ENCODE data around the gene ASAP2.

Gene ASAP2

GRCh38 chr2:9232886-9233285 is 26.3 kb downstream of the ASAP2 start:
- no peak for DNase-seq

- DNase-seq = no peak
These were observed 28.1 kb downstream of the ASAP2 start for GRCh38 chr2:9234680-9235146.

- DNase-seq = no peak
These were observed 28.8 kb downstream of the ASAP2 start for GRCh38 chr2:9235147-9236044.

GRCh38 chr2:9236045-9236344 is 29.4 kb downstream of the ASAP2 start:
- DNase-seq = no peak

GRCh38 chr2:9236867-9237266 is 30.3 kb downstream of the ASAP2 start:
- DNase-seq = no peak

GRCh38 chr2:9237831-9238230 is 31.2 kb downstream of the ASAP2 start:
- no peak for DNase-seq

- DNase-seq = no peak
These were observed 32.1 kb downstream of the ASAP2 start for GRCh38 chr2:9238591-9239326.

- DNase-seq = no peak
These were observed 33.0 kb downstream of the ASAP2 start for GRCh38 chr2:9239616-9240015.

GRCh38 chr2:9240745-9241144 is 34.1 kb downstream of the ASAP2 start:
- peak; percentile 57 for DNase-seq

- DNase-seq = no peak
These were observed 34.6 kb downstream of the ASAP2 start for GRCh38 chr2:9241233-9241632.

- DNase-seq = no peak
These were observed 36.7 kb downstream of the ASAP2 start for GRCh38 chr2:9243357-9243756.

GRCh38 chr2:9244985-9245544 is 38.5 kb downstream of the ASAP2 start:
- no peak for DNase-seq

GRCh38 chr2:9247177-9247576 is 40.6 kb downstream of the ASAP2 start:
- DNase-seq = no peak

- no peak for DNase-seq
These were observed 41.2 kb downstream of the ASAP2 start for GRCh38 chr2:9247786-9248185.

- DNase-seq = no peak
These were observed 41.8 kb downstream of the ASAP2 start for GRCh38 chr2:9248363-9248762.

GRCh38 chr2:9249020-9249800 is 42.6 kb downstream of the ASAP2 start:
- no peak for DNase-seq

- DNase-seq = no peak
These were observed 43.5 kb downstream of the ASAP2 start for GRCh38 chr2:9250091-9250490.

GRCh38 chr2:9250498-9251153 is 44.0 kb downstream of the ASAP2 start:
- DNase-seq = no peak

GRCh38 chr2:9251154-9252001 is 44.8 kb downstream of the ASAP2 start:
- no peak for DNase-seq

- no peak for DNase-seq
These were observed 45.4 kb downstream of the ASAP2 start for GRCh38 chr2:9252002-9252357.

GRCh38 chr2:9255416-9255815 is 48.8 kb downstream of the ASAP2 start:
- no peak for DNase-seq

GRCh38 chr2:9256147-9256546 is 49.5 kb downstream of the ASAP2 start:
- no peak for DNase-seq

Measured in activated CD4-positive, alpha-beta T cell treated with anti-CD3 and anti-CD28 coated beads for 48 hours (primary cell).